IPS-18c (cell line): Measurements from ENCODE around the gene DRC3.

Source experiments
- H3K4me3 ChIP-seq: 2 replicates; pipeline ENCODE4 v1.7.0; 2013; ENCODE audit warnings: low read depth, mild to moderate bottlenecking, low read length, moderate library complexity; ENCODE audit not compliant: insufficient read depth
- H3K9me3 ChIP-seq: one replicate; pipeline ENCODE4 v1.6.1; 2013; ENCODE audit warnings: mild to moderate bottlenecking, low read length, moderate library complexity; ENCODE audit not compliant: control insufficient read depth, insufficient read depth

The DRC3 gene

GRCh38 chr17:18025241-18025944, 52.7 kb downstream of the DRC3 start:
- Histone ChIP-seq H3K9me3 (no peaks in the 10 kb centered on the region), H3K4me3 (no peak overlapping the region)

- Histone ChIP-seq H3K9me3 (no peaks in the 10 kb centered on the region), H3K4me3 (no peak overlapping the region)
Observed at GRCh38 chr17:18025945-18026776, 53.5 kb downstream of the DRC3 start.

- H3K9me3 ChIP-seq = no peaks in the 10 kb centered on the region
- no peak overlapping the region for H3K4me3 ChIP-seq
Observed at GRCh38 chr17:18027280-18027679, 54.6 kb downstream of the DRC3 start.

- H3K9me3 ChIP-seq = no peaks in the 10 kb centered on the region
- no peak overlapping the region for H3K4me3 ChIP-seq
Observed at GRCh38 chr17:18028114-18028951, 55.7 kb downstream of the DRC3 start.

- H3K9me3 ChIP-seq = no peaks in the 10 kb centered on the region
- H3K4me3 ChIP-seq = no peak overlapping the region
Observed at GRCh38 chr17:18028952-18029540, 56.4 kb downstream of the DRC3 start.

GRCh38 chr17:18031955-18032354, 59.3 kb downstream of the DRC3 start:
- Histone ChIP-seq H3K4me3 (no peak overlapping the region), H3K9me3 (no peaks in the 10 kb centered on the region)

GRCh38 chr17:18033442-18034099, 60.9 kb downstream of the DRC3 start:
- Histone ChIP-seq H3K4me3 (no peak overlapping the region), H3K9me3 (no peaks in the 10 kb centered on the region)

- no peak overlapping the region for H3K4me3 ChIP-seq
- no peaks in the 10 kb centered on the region for H3K9me3 ChIP-seq
Observed at GRCh38 chr17:18035704-18036103, 63.0 kb downstream of the DRC3 start.

- Histone ChIP-seq H3K4me3 (no peak overlapping the region), H3K9me3 (no peaks in the 10 kb centered on the region)
Observed at GRCh38 chr17:18037486-18037885, 64.8 kb downstream of the DRC3 start.

GRCh38 chr17:18038149-18038850, 65.6 kb downstream of the DRC3 start:
- H3K9me3 ChIP-seq = no peaks in the 10 kb centered on the region
- peak overlapping the region; percentile 77 for H3K4me3 ChIP-seq

GRCh38 chr17:18038861-18039534, 66.3 kb downstream of the DRC3 start, which contains the start of the genes ATPAF2 and GID4:
TSS of gene ATPAF2 (minus strand) at chr17:18039168. CDS start at chr17:18039013, 155 bp downstream.
TSS of gene GID4 (plus strand) at chr17:18039408. CDS start at chr17:18039465, 57 bp downstream.
- Histone ChIP-seq H3K9me3 (no peaks in the 10 kb centered on the region), H3K4me3 (peak within 1 kb of the TSS; percentile 77)

GRCh38 chr17:18039535-18040260, 67.0 kb downstream of the DRC3 start:
- Histone ChIP-seq H3K4me3 (peak overlapping the region; percentile 71), H3K9me3 (no peaks in the 10 kb centered on the region)

GRCh38 chr17:18040261-18040858, 67.7 kb downstream of the DRC3 start:
- no peaks in the 10 kb centered on the region for H3K9me3 ChIP-seq
- H3K4me3 ChIP-seq = peak overlapping the region; percentile 71

GRCh38 chr17:18041776-18042175, 69.1 kb downstream of the DRC3 start:
- Histone ChIP-seq H3K4me3 (no peak overlapping the region), H3K9me3 (no peaks in the 10 kb centered on the region)

GRCh38 chr17:18042983-18043382, 70.3 kb downstream of the DRC3 start:
- no peaks in the 10 kb centered on the region for H3K9me3 ChIP-seq

More at GRCh38 chr17:18042983-18043382, 70.3 kb downstream of the DRC3 start:
- H3K4me3 ChIP-seq = no peak overlapping the region
